ENCODE data around the gene CLEC16A. TPM values are rescaled to one million over a fixed set of nuclear protein-coding genes. Genes with fewer than 3 reads are reported as not detected.

CLEC16A gene
- total RNA-seq, 1 donor from 2014 or later = 35.9 TPM

- H3K27ac Mint-ChIP-seq = peak overlapping the region; percentile 64
- intact Hi-C loops (cut with micrococcal nuclease) = no loop called here
- peaks cover 64% of the 10 kb centered on the region for H3K4me1 Mint-ChIP-seq
These were observed 145.2 kb downstream of the CLEC16A start for GRCh38 chr16:11089504-11090124.

GRCh38 chr16:11090232-11090631 is 145.9 kb downstream of the CLEC16A start:
- Mint-ChIP-seq H3K4me1 (peaks cover 67% of the 10 kb centered on the region), H3K4me3 (no peak overlapping the region), H3K9me3 (no peaks in the 10 kb centered on the region), H3K27me3 (no peaks in the 10 kb centered on the region), H3K27ac (peak overlapping the region; percentile 64), H3K36me3 (ENCODE audit: low read depth) (peaks cover 21% of the 10 kb centered on the region)
- no peak for DNase-seq
- intact Hi-C loops (cut with micrococcal nuclease) = no loop called here

More at GRCh38 chr16:11089504-11090124, 145.2 kb downstream of the CLEC16A start:
- no peak for DNase-seq
- Mint-ChIP-seq H3K9me3 (no peaks in the 10 kb centered on the region), H3K36me3 (ENCODE audit: low read depth) (peaks cover 21% of the 10 kb centered on the region), H3K4me3 (no peak overlapping the region), H3K27me3 (no peaks in the 10 kb centered on the region)

GRCh38 chr16:11091021-11091785 is 146.8 kb downstream of the CLEC16A start:
- H3K4me1 Mint-ChIP-seq = peaks cover 65% of the 10 kb centered on the region
- no peaks in the 10 kb centered on the region for H3K9me3 Mint-ChIP-seq
- H3K4me3 Mint-ChIP-seq = peak overlapping the region; percentile 34
- H3K27me3 Mint-ChIP-seq = no peaks in the 10 kb centered on the region
- DNase-seq = peak; percentile 69
- intact Hi-C loops (cut with micrococcal nuclease) = no loop called here
- H3K27ac Mint-ChIP-seq = peak overlapping the region; percentile 58
- H3K36me3 Mint-ChIP-seq (ENCODE audit: low read depth) = peaks cover 20% of the 10 kb centered on the region

- Mint-ChIP-seq H3K27ac (peak overlapping the region; percentile 98), H3K4me3 (peak overlapping the region; percentile 71), H3K36me3 (ENCODE audit: low read depth) (peaks cover 21% of the 10 kb centered on the region), H3K27me3 (no peaks in the 10 kb centered on the region), H3K4me1 (peaks cover 72% of the 10 kb centered on the region), H3K9me3 (no peaks in the 10 kb centered on the region)
- intact Hi-C loops (cut with micrococcal nuclease) = no loop called here
- DNase-seq = no peak
These were observed 148.6 kb downstream of the CLEC16A start for GRCh38 chr16:11092788-11093571.

GRCh38 chr16:11093572-11094074 is 149.3 kb downstream of the CLEC16A start:
- Mint-ChIP-seq H3K9me3 (no peaks in the 10 kb centered on the region), H3K36me3 (ENCODE audit: low read depth) (peaks cover 24% of the 10 kb centered on the region), H3K27me3 (no peaks in the 10 kb centered on the region), H3K27ac (peak overlapping the region; percentile 98), H3K4me3 (peak overlapping the region; percentile 71), H3K4me1 (peaks cover 67% of the 10 kb centered on the region)
- intact Hi-C loops (cut with micrococcal nuclease) = loop anchor here (1.0 to 2.0 kb wide), 11 partner anchors 12 to 163 kb away; partner anchors contain the start of gene SOCS1
- DNase-seq = no peak

GRCh38 chr16:11094075-11094856 is 149.9 kb downstream of the CLEC16A start:
- intact Hi-C loops (cut with micrococcal nuclease) = loop anchor here (1.0 to 2.0 kb wide), 11 partner anchors 11 to 162 kb away; partner anchors contain the start of gene SOCS1
- peak; percentile 89 for DNase-seq
- Mint-ChIP-seq H3K36me3 (ENCODE audit: low read depth) (peaks cover 26% of the 10 kb centered on the region), H3K4me1 (peaks cover 66% of the 10 kb centered on the region), H3K27ac (peak overlapping the region; percentile 98), H3K9me3 (no peaks in the 10 kb centered on the region), H3K4me3 (peak overlapping the region; percentile 71), H3K27me3 (no peaks in the 10 kb centered on the region)

- peaks cover 23% of the 10 kb centered on the region for H3K36me3 Mint-ChIP-seq (ENCODE audit: low read depth)
- H3K4me3 Mint-ChIP-seq = peak overlapping the region; percentile 71
- peaks cover 69% of the 10 kb centered on the region for H3K4me1 Mint-ChIP-seq
- peak; percentile 80 for DNase-seq
- H3K27ac Mint-ChIP-seq = peak overlapping the region; percentile 98
- H3K27me3 Mint-ChIP-seq = no peaks in the 10 kb centered on the region
- no peaks in the 10 kb centered on the region for H3K9me3 Mint-ChIP-seq
- intact Hi-C loops (cut with micrococcal nuclease) = loop anchor here (1.0 to 2.0 kb wide), 11 partner anchors 10 to 161 kb away; partner anchors contain the start of gene SOCS1
These were observed 150.6 kb downstream of the CLEC16A start for GRCh38 chr16:11094857-11095565.

- no peak overlapping the region for H3K4me3 Mint-ChIP-seq
- intact Hi-C loops (cut with micrococcal nuclease) = loop anchor here (2.0 kb wide), 1 partner anchor 131 kb away; no protein-coding TSS in a partner anchor
- peaks cover 76% of the 10 kb centered on the region for H3K4me1 Mint-ChIP-seq
- H3K27ac Mint-ChIP-seq = peak overlapping the region; percentile 98
- H3K36me3 Mint-ChIP-seq (ENCODE audit: low read depth) = peaks cover 26% of the 10 kb centered on the region
- H3K27me3 Mint-ChIP-seq = no peaks in the 10 kb centered on the region
- no peak for DNase-seq
- no peaks in the 10 kb centered on the region for H3K9me3 Mint-ChIP-seq
These were observed 151.6 kb downstream of the CLEC16A start for GRCh38 chr16:11095935-11096334.

GRCh38 chr16:11097094-11097786 is 152.9 kb downstream of the CLEC16A start:
- no peak for DNase-seq
- peak overlapping the region; percentile 72 for H3K27ac Mint-ChIP-seq
- no peaks in the 10 kb centered on the region for H3K27me3 Mint-ChIP-seq
- H3K4me3 Mint-ChIP-seq = no peak overlapping the region
- H3K4me1 Mint-ChIP-seq = peaks cover 78% of the 10 kb centered on the region
- H3K9me3 Mint-ChIP-seq = no peaks in the 10 kb centered on the region
- H3K36me3 Mint-ChIP-seq (ENCODE audit: low read depth) = peaks cover 20% of the 10 kb centered on the region
- intact Hi-C loops (cut with micrococcal nuclease) = no loop called here

GRCh38 chr16:11097787-11098167 is 153.4 kb downstream of the CLEC16A start:
- H3K4me3 Mint-ChIP-seq = no peak overlapping the region
- H3K36me3 Mint-ChIP-seq (ENCODE audit: low read depth) = peaks cover 18% of the 10 kb centered on the region
- H3K27me3 Mint-ChIP-seq = no peaks in the 10 kb centered on the region
- peaks cover 78% of the 10 kb centered on the region for H3K4me1 Mint-ChIP-seq
- DNase-seq = no peak
- H3K27ac Mint-ChIP-seq = peak overlapping the region; percentile 25
- H3K9me3 Mint-ChIP-seq = no peaks in the 10 kb centered on the region
- intact Hi-C loops (cut with micrococcal nuclease) = no loop called here

GRCh38 chr16:11098601-11099390 is 154.4 kb downstream of the CLEC16A start:
- H3K9me3 Mint-ChIP-seq = no peaks in the 10 kb centered on the region
- no peaks in the 10 kb centered on the region for H3K27me3 Mint-ChIP-seq
- no peak for DNase-seq
- peaks cover 76% of the 10 kb centered on the region for H3K4me1 Mint-ChIP-seq
- H3K27ac Mint-ChIP-seq = peak overlapping the region; percentile 72
- peaks cover 19% of the 10 kb centered on the region for H3K36me3 Mint-ChIP-seq (ENCODE audit: low read depth)
- H3K4me3 Mint-ChIP-seq = no peak overlapping the region
- intact Hi-C loops (cut with micrococcal nuclease) = no loop called here
